ENCODE results near the gene EXOC4. TPM values are rescaled to one million over a fixed set of nuclear protein-coding genes. Genes with fewer than 3 reads are reported as not detected.

The EXOC4 gene
- total RNA-seq, 4 donors from 2014 or later: 60.0 to 187 (median 80.1) TPM

DNA sequence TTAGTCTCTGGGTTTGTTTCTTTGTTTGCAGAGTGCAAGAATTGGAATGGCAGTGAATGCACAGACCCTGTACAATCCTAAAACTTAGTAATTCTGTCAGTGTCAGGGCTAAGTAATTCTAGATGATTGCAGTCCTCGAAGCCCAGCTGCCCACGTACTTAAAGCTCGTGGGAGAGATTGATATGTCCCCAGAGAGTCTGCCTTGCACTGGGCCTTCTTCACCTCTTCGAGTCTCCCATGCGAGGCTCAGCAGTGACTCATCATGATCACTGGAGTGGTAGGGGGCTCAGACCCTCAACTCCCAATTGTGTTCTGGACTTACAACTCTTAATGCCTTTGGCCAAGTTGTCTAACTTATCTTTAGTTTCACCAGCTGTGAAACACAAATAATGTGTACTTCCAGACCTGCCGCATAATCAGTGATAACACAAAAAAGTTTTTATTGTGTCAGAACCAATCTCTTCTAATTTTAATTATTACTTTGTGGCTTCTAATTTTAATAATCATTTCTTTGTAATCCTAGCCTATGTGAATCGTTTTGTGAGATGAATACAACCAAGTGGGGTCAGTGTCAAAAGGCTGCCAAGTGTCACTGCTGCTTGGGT is 528.7 kb downstream of the EXOC4 start:
- WGBS: 90% methylated on average over 7 of the region's 7 CpGs
- TF ChIP-seq EP300 (IDR thresholded peaks at IDR 0.05) (no peak), POLR2A (IDR thresholded peaks at IDR 0.05) (no peak), POLR2AphosphoS5 (IDR thresholded peaks at IDR 0.05) (no peak)
- TF ChIP-seq, protein P1, sequence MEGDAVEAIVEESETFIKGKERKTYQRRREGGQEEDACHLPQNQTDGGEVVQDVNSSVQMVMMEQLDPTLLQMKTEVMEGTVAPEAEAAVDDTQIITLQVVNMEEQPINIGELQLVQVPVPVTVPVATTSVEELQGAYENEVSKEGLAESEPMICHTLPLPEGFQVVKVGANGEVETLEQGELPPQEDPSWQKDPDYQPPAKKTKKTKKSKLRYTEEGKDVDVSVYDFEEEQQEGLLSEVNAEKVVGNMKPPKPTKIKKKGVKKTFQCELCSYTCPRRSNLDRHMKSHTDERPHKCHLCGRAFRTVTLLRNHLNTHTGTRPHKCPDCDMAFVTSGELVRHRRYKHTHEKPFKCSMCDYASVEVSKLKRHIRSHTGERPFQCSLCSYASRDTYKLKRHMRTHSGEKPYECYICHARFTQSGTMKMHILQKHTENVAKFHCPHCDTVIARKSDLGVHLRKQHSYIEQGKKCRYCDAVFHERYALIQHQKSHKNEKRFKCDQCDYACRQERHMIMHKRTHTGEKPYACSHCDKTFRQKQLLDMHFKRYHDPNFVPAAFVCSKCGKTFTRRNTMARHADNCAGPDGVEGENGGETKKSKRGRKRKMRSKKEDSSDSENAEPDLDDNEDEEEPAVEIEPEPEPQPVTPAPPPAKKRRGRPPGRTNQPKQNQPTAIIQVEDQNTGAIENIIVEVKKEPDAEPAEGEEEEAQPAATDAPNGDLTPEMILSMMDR (IDR thresholded peaks at IDR 0.05): no peak
- Histone ChIP-seq H3K4me3 (no peak overlapping the region), H3K36me3 (no peaks in the 10 kb centered on the region), H3K4me1 (no peaks in the 10 kb centered on the region), H3K27ac (no peak overlapping the region), H3K27me3 (no peaks in the 10 kb centered on the region), H3K9me3 (no peaks in the 10 kb centered on the region)
- no peak for DNase-seq (ENCODE audit: low spot score in 2 of 2)

DNA sequence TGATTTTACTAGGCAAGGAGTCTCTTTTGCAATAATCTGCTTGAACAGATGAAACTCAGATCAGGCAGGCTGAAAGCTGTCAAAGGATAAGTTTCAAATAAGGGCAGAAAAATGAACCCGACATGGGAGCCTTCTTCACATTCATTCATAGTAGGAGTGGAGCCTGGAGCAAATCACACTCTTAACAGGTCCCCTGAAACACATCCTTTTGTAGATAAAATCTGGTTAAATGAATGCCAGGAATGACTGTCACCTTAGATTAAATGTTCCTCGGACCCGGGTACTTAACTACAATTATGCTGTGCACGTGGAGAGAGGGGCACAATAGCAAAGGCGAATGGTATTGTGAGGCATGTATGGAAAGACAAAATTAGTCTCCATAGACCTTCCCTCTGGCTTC is 529.6 kb downstream of the EXOC4 start:
- no peak for DNase-seq (ENCODE audit: low spot score in 2 of 2)
- no peaks in the 10 kb centered on the region for H3K36me3 ChIP-seq
- no peaks in the 10 kb centered on the region for H3K9me3 ChIP-seq
- TF ChIP-seq EP300 (IDR thresholded peaks at IDR 0.05): no peak
- no peak for TF ChIP-seq POLR2A (IDR thresholded peaks at IDR 0.05)
- TF ChIP-seq POLR2AphosphoS5 (IDR thresholded peaks at IDR 0.05): no peak
- TF ChIP-seq, protein P1 (IDR thresholded peaks at IDR 0.05): no peak
- no peak overlapping the region for H3K4me3 ChIP-seq
- no peaks in the 10 kb centered on the region for H3K27me3 ChIP-seq
- no peak overlapping the region for H3K27ac ChIP-seq
- no peaks in the 10 kb centered on the region for H3K4me1 ChIP-seq
- WGBS: 82% methylated on average over 5 of the region's 5 CpGs

DNA sequence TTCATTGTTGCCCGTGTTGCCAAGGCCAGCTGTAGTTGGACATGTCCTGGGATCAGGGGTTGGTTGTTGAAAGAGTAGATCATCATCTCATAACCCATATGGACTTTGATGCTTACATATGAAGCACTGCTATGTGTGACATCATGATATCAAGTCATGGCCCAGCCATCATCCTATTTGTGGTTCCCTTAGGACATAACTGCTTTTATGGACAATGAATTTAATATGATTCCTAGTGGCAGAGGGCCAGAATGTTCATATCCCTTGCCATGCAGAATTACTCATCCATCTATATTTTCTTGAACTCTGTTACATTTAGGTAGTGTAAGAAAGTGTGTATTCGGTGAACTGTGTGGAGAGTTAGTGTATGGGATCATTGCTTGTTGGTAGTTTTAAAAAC is 530.4 kb downstream of the EXOC4 start:
- no peak for DNase-seq (ENCODE audit: low spot score in 2 of 2)
- no peaks in the 10 kb centered on the region for H3K9me3 ChIP-seq
- H3K27ac ChIP-seq: no peak overlapping the region
- no peak overlapping the region for H3K4me3 ChIP-seq
- WGBS: 90% methylated on average over 2 of the region's 2 CpGs
- TF ChIP-seq POLR2AphosphoS5 (IDR thresholded peaks at IDR 0.05) (no peak), POLR2A (IDR thresholded peaks at IDR 0.05) (no peak), EP300 (IDR thresholded peaks at IDR 0.05) (no peak)
- TF ChIP-seq, protein P1 (IDR thresholded peaks at IDR 0.05): no peak
- no peaks in the 10 kb centered on the region for H3K4me1 ChIP-seq
- no peaks in the 10 kb centered on the region for H3K36me3 ChIP-seq
- no peaks in the 10 kb centered on the region for H3K27me3 ChIP-seq

DNA sequence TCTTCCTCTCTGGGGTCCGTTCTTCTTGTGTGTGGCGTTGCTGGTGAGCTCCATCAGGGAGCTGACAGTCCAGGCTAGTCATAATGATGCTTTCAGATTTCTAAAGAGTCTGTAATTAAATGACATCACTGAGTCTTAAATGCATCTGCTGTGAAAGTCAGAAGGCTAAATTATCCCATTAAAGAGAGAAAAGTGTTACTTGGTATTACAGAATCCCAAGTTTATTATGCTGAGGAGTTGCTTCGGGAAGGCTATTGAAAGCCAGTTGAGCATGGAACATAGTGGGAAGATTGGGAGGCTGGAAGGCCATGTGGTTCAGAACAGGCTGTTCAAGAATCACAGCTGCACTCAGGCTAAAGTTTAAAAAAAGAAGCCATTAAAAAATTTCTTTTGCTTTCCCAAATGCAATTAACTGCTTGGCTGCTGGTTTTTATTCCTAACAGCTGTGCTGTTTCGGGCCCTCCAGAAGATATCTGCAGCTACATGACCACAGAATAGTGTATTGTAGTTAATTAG is 531.7 kb downstream of the EXOC4 start:
- Histone ChIP-seq H3K4me3 (no peak overlapping the region), H3K9me3 (no peaks in the 10 kb centered on the region), H3K27me3 (no peaks in the 10 kb centered on the region), H3K4me1 (no peaks in the 10 kb centered on the region), H3K27ac (no peak overlapping the region), H3K36me3 (no peaks in the 10 kb centered on the region)
- DNase-seq (ENCODE audit: low spot score in 2 of 2): no peak
- TF ChIP-seq POLR2AphosphoS5 (IDR thresholded peaks at IDR 0.05): no peak
- TF ChIP-seq, protein P1 (IDR thresholded peaks at IDR 0.05): no peak
- TF ChIP-seq POLR2A (IDR thresholded peaks at IDR 0.05): no peak
- TF ChIP-seq EP300 (IDR thresholded peaks at IDR 0.05): no peak
- 69% methylated on average over 4 of the region's 4 CpGs for WGBS

DNA sequence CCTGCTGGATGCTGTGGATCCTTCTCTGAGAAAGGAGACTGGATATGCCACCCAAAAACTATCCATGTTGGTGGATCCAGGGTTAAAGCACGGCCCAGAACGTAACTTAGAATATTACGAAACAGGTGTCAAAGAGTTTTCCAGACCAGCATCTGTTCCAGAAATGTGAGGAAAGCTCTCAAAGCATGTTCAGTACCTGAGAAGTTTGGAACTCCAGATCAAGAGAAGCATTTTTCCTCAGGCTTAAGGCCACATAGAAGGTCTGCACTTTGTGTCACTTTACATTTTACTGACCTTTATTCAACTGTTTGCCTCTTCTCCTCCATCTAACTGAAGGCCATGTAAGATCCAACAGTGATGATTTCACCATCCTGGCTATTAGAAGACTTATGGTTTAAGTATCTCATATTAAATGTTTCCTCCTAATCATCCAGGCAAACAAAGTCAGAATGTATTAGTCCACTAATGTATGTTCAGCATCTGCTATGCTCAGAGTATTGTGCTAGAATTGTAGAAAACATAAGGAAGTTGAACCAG is 533.6 kb downstream of the EXOC4 start:
- TF ChIP-seq, protein P1 (IDR thresholded peaks at IDR 0.05): no peak
- TF ChIP-seq EP300 (IDR thresholded peaks at IDR 0.05): no peak
- no peak for TF ChIP-seq POLR2A (IDR thresholded peaks at IDR 0.05)
- no peak for TF ChIP-seq POLR2AphosphoS5 (IDR thresholded peaks at IDR 0.05)
- H3K4me3 ChIP-seq: no peak overlapping the region
- H3K27me3 ChIP-seq: no peaks in the 10 kb centered on the region
- H3K9me3 ChIP-seq: no peaks in the 10 kb centered on the region
- no peak for DNase-seq (ENCODE audit: low spot score in 2 of 2)
- no peak overlapping the region for H3K27ac ChIP-seq
- WGBS: 55% methylated on average over 3 of the region's 3 CpGs
- H3K4me1 ChIP-seq: no peaks in the 10 kb centered on the region
- H3K36me3 ChIP-seq: no peaks in the 10 kb centered on the region
